Subcutaneous adipose tissue (tissue), 4 donors: Measurements from ENCODE around the gene RSRP1. TPM values are rescaled to one million over a fixed set of nuclear protein-coding genes. Genes with fewer than 3 reads are reported as not detected.

Experiments
- CTCF ChIP-seq: fragments of 450-650 bp; IDR thresholded peaks from one replicate; pipeline ENCODE4 v1.5.1; 2016; ENCODE audit warnings: low read depth, mild to moderate bottlenecking, control low read depth, antibody characterized with exemption, moderate library complexity
- total RNA-seq, 4 donors: library from RNA; depleted of rRNA; stranded (reverse); fragments of >200 nt; gene quantifications; one replicate each; pipeline ENCODE4 v1.1.0, GENCODE V29; 2016

RSRP1 gene
- total RNA-seq, 4 donors from 2014 or later = 101 to 141 (median 129) TPM

- TF ChIP-seq CTCF = no peak
Measured at GRCh38 chr1:25208561-25209222, 38.6 kb downstream of the RSRP1 start.

GRCh38 chr1:25208092-25208491, 39.2 kb downstream of the RSRP1 start:
- TF ChIP-seq CTCF = no peak

GRCh38 chr1:25206201-25206600, 41.1 kb downstream of the RSRP1 start:
- TF ChIP-seq CTCF = no peak

GRCh38 chr1:25205786-25206185, 41.5 kb downstream of the RSRP1 start:
- TF ChIP-seq CTCF = no peak

- TF ChIP-seq CTCF = no peak
Measured at GRCh38 chr1:25204797-25205480, 42.3 kb downstream of the RSRP1 start.

GRCh38 chr1:25201006-25201405, 46.2 kb downstream of the RSRP1 start:
- no peak for TF ChIP-seq CTCF

GRCh38 chr1:25199819-25200620, 47.2 kb downstream of the RSRP1 start:
- TF ChIP-seq CTCF = no peak
